Peyer's patch (tissue), 4 donors: Measurements from ENCODE around the gene ZNF584. TPM values are rescaled to one million over a fixed set of nuclear protein-coding genes. Genes with fewer than 3 reads are reported as not detected.

Experiments
- DNase-seq, 3 donors: peaks; one replicate each; pipeline ENCODE4 v3.0.0-alpha.2; 2017 to 2019
- H3K27ac ChIP-seq, 4 donors: fragments of 200-600 bp; sonication (generic); one replicate each; pipeline ENCODE4 v1.5.1; 2016 to 2019
- H3K27me3 ChIP-seq, 2 donors: fragments of 200-600 bp; sonication (generic); one replicate each; pipeline ENCODE4 v1.5.1; 2019
- H3K36me3 ChIP-seq, 3 donors: fragments of 200-600 bp; sonication (generic); one replicate each; pipeline ENCODE4 v1.5.1; 2016 to 2019
- H3K4me1 ChIP-seq, 4 donors: fragments of 200-600 bp; sonication (generic); one replicate each; pipeline ENCODE4 v1.5.1; 2016 to 2019
- H3K4me3 ChIP-seq, 4 donors: fragments of 200-600 bp; sonication (generic); 1 replicate in 3 of 4; 2 replicates in 1 of 4; pipeline ENCODE4 v1.5.1; 2016 to 2019; ENCODE audit warnings: mild to moderate bottlenecking in 1 of 4
- H3K9me3 ChIP-seq, 4 donors: fragments of 200-600 bp; sonication (generic); one replicate each; pipeline ENCODE4 v1.5.1; 2016 to 2019; ENCODE audit warnings: mild to moderate bottlenecking in 1 of 4
- CTCF ChIP-seq, 6 experiments: fragments of 450-650 bp in 4 of 6; fragments of 200-600 bp in 2 of 6; sonication (generic) in 1 of 6; IDR thresholded peaks; one replicate each; pipeline ENCODE4 v1.5.1; 2017 to 2019; ENCODE audit warnings: antibody characterized with exemption in 6 of 6, mild to moderate bottlenecking in 3 of 6, moderate library complexity in 1 of 6
- POLR2A ChIP-seq, 2 donors: fragments of 450-650 bp; IDR thresholded peaks; one replicate each; pipeline ENCODE4 v1.5.1; 2017; ENCODE audit warnings: antibody characterized with exemption in 2 of 2, mild to moderate bottlenecking in 2 of 2, moderate library complexity in 2 of 2
- total RNA-seq, 4 donors: library from RNA; depleted of rRNA; stranded (reverse); fragments of >200 nt; gene quantifications; one replicate each; pipeline ENCODE4 v1.1.0, GENCODE V29; 2016

Gene ZNF584
- total RNA-seq, 4 donors from 2014 or later: 2.5 to 18.2 (median 9.6) TPM

GRCh38 chr19:58379246-58379645, 29.2 kb upstream of the ZNF584 start:
- Histone ChIP-seq H3K27ac (peak overlapping the region in 1 of 4 donors; percentile 92), H3K4me1 (peaks cover 0 to 22% (median 10%) of the 10 kb centered on the region in 4 donors), H3K27me3 (no peaks in the 10 kb centered on the region), H3K9me3 (no peaks in the 10 kb centered on the region), H3K36me3 (no peaks in the 10 kb centered on the region), H3K4me3 (no peak overlapping the region)
- DNase-seq: no peak
- TF ChIP-seq POLR2A (IDR thresholded peaks at IDR 0.05) (no peak), CTCF (IDR thresholded peaks at IDR 0.05) (no peak)

GRCh38 chr19:58380037-58380661, 28.3 kb upstream of the ZNF584 start:
- H3K4me1 ChIP-seq: peaks cover 0 to 22% (median 10%) of the 10 kb centered on the region in 4 donors
- H3K27me3 ChIP-seq: no peaks in the 10 kb centered on the region
- H3K4me3 ChIP-seq: peak overlapping the region; percentile 60 to 83 (median 78)
- H3K36me3 ChIP-seq: no peaks in the 10 kb centered on the region
- H3K27ac ChIP-seq: peak overlapping the region; percentile 86 to 96 (median 92)
- no peak for TF ChIP-seq POLR2A (IDR thresholded peaks at IDR 0.05)
- no peak for TF ChIP-seq CTCF (IDR thresholded peaks at IDR 0.05)
- no peaks in the 10 kb centered on the region for H3K9me3 ChIP-seq
- no peak for DNase-seq

GRCh38 chr19:58380662-58381459, 27.6 kb upstream of the ZNF584 start, which contains the start of gene ZNF837:
Gene ZNF837 (minus strand): TSS chr19:58381030. CDS start chr19:58369332, 11,698 bp downstream.
- TF ChIP-seq CTCF (IDR thresholded peaks at IDR 0.05) (peak in 3 of 6 experiments; percentile 20 to 45 (median 24)), POLR2A (IDR thresholded peaks at IDR 0.05) (peak; percentile 87 to 92)
- Histone ChIP-seq H3K4me3 (peak within 1 kb of the TSS; percentile 60 to 83 (median 78)), H3K9me3 (no peaks in the 10 kb centered on the region), H3K27ac (peak within 1 kb of the TSS; percentile 86 to 96 (median 92)), H3K36me3 (no peaks in the 10 kb centered on the region), H3K4me1 (peaks cover 0 to 29% (median 15%) of the 10 kb centered on the region in 4 donors), H3K27me3 (no peaks in the 10 kb centered on the region)
- peak; percentile 98 to 100 (median 99) for DNase-seq

- Histone ChIP-seq H3K9me3 (no peaks in the 10 kb centered on the region), H3K4me3 (peak overlapping the region; percentile 60 to 83 (median 78)), H3K27me3 (no peaks in the 10 kb centered on the region), H3K36me3 (no peaks in the 10 kb centered on the region), H3K4me1 (peaks cover 0 to 33% (median 18%) of the 10 kb centered on the region in 4 donors), H3K27ac (peak overlapping the region; percentile 72 to 96 (median 89))
- no peak for DNase-seq
- TF ChIP-seq CTCF (IDR thresholded peaks at IDR 0.05) (no peak), POLR2A (IDR thresholded peaks at IDR 0.05) (no peak)
Measured at GRCh38 chr19:58381460-58382212, 26.8 kb upstream of the ZNF584 start.

- TF ChIP-seq POLR2A (IDR thresholded peaks at IDR 0.05) (no peak), CTCF (IDR thresholded peaks at IDR 0.05) (no peak)
Measured at GRCh38 chr19:58382997-58383603, 25.3 kb upstream of the ZNF584 start.

More at GRCh38 chr19:58382997-58383603, 25.3 kb upstream of the ZNF584 start:
- Histone ChIP-seq H3K27me3 (no peaks in the 10 kb centered on the region), H3K4me3 (no peak overlapping the region), H3K4me1 (peaks cover 0 to 39% (median 25%) of the 10 kb centered on the region in 4 donors), H3K27ac (no peak overlapping the region), H3K36me3 (no peaks in the 10 kb centered on the region), H3K9me3 (no peaks in the 10 kb centered on the region)
- peak in 1 of 3 donors; percentile 43 for DNase-seq
